Liver (tissue), 9 donors: ENCODE results near the gene PAX7. TPM values are rescaled to one million over a fixed set of nuclear protein-coding genes. Genes with fewer than 3 reads are reported as not detected.

Experiments used
- DNase-seq: peaks from one replicate; pipeline ENCODE4 v3.0.0-alpha.2; 2017; ENCODE audit warnings: low spot score
- H3K27ac ChIP-seq, 2 donors: one replicate each; pipeline ENCODE4 v1.7.0; 2013; ENCODE audit warnings: inconsistent platforms in 2 of 2, low read length in 2 of 2, control low read depth in 1 of 2, low read depth in 1 of 2, mild to moderate bottlenecking in 1 of 2
- H3K27me3 ChIP-seq, 4 donors: one replicate each; pipeline versions ENCODE4 v1.6.1 to v1.7.0; 2013; ENCODE audit warnings: low read length in 3 of 4, inconsistent platforms in 1 of 4, mild to moderate bottlenecking in 1 of 4, moderate library complexity in 1 of 4; ENCODE audit not compliant: control insufficient read depth in 4 of 4, insufficient read depth in 4 of 4
- H3K36me3 ChIP-seq, 4 donors: one replicate each; pipeline versions ENCODE4 v1.6.1 to v1.7.0; 2013; ENCODE audit warnings: low read length in 3 of 4, mild to moderate bottlenecking in 3 of 4, low read depth in 1 of 4, moderate library complexity in 1 of 4; ENCODE audit not compliant: control insufficient read depth in 4 of 4, insufficient read depth in 3 of 4
- H3K4me1 ChIP-seq, 4 donors: one replicate each; pipeline versions ENCODE4 v1.6.1 to v1.7.0; 2013; ENCODE audit warnings: low read length in 3 of 4, mild to moderate bottlenecking in 3 of 4, moderate library complexity in 1 of 4; ENCODE audit not compliant: control insufficient read depth in 4 of 4, insufficient read depth in 4 of 4
- H3K4me3 ChIP-seq, 3 donors: one replicate each; pipeline versions ENCODE4 v1.6.1 to v1.7.0; 2013; ENCODE audit warnings: low read length in 3 of 3, control low read depth in 1 of 3, low read depth in 1 of 3, mild to moderate bottlenecking in 1 of 3
- H3K9ac ChIP-seq, 2 donors: one replicate each; pipeline ENCODE4 v1.7.0; 2013; ENCODE audit warnings: low read length in 2 of 2, mild to moderate bottlenecking in 2 of 2, moderate library complexity in 2 of 2, control low read depth in 1 of 2, low read depth in 1 of 2
- H3K9me3 ChIP-seq, 4 donors: one replicate each; pipeline versions ENCODE4 v1.6.1 to v1.7.0; 2013; ENCODE audit warnings: low read length in 3 of 4; ENCODE audit not compliant: control insufficient read depth in 4 of 4
- ATF3 ChIP-seq: IDR thresholded peaks from 2 replicates; pipeline ENCODE4 v1.6.1; 2016; ENCODE audit warnings: antibody characterized with exemption
- CTCF ChIP-seq: fragments of 150-350 bp; IDR thresholded peaks from 2 replicates; pipeline ENCODE4 v1.5.1; 2017; ENCODE audit warnings: improper control_type of control experiment, low read depth, low read length; ENCODE audit not compliant: missing input control
- EGR1 ChIP-seq, 2 donors: IDR thresholded peaks; 2 replicates each; pipeline ENCODE4 v1.6.1; 2016 to 2018; ENCODE audit warnings: antibody characterized with exemption in 2 of 2, low read depth in 2 of 2
- FOXA1 ChIP-seq: IDR thresholded peaks from 2 replicates; pipeline ENCODE4 v1.6.1; 2016; ENCODE audit warnings: antibody characterized with exemption
- FOXA2 ChIP-seq: IDR thresholded peaks from 2 replicates; pipeline ENCODE4 v1.6.1; 2016; ENCODE audit warnings: antibody characterized with exemption
- GABPA ChIP-seq, 2 donors: IDR thresholded peaks in 1 of 2; conservative IDR thresholded peaks in 1 of 2; 2 replicates each; pipeline ENCODE4 v1.6.1; 2016; ENCODE audit warnings: antibody characterized with exemption in 2 of 2, mild to moderate bottlenecking in 1 of 2, moderate library complexity in 1 of 2
- HNF4A ChIP-seq, 2 donors: conservative IDR thresholded peaks; 2 replicates each; pipeline ENCODE4 v1.6.1; 2016; ENCODE audit warnings: antibody characterized with exemption in 2 of 2, mild to moderate bottlenecking in 2 of 2
- HNF4G ChIP-seq: IDR thresholded peaks from 2 replicates; pipeline ENCODE4 v1.6.1; 2016; ENCODE audit warnings: antibody characterized with exemption
- MAX ChIP-seq: IDR thresholded peaks from 2 replicates; pipeline ENCODE4 v1.6.1; 2016; ENCODE audit warnings: antibody characterized with exemption
- REST ChIP-seq: IDR thresholded peaks from 2 replicates; pipeline ENCODE4 v1.6.1; 2016; ENCODE audit warnings: antibody characterized with exemption, mild to moderate bottlenecking
- SP1 ChIP-seq: IDR thresholded peaks from 2 replicates; pipeline ENCODE4 v1.6.1; 2018; ENCODE audit warnings: antibody characterized with exemption, mild to moderate bottlenecking
- YY1 ChIP-seq: IDR thresholded peaks from 2 replicates; pipeline ENCODE4 v1.6.1; 2016; ENCODE audit warnings: antibody characterized with exemption, mild to moderate bottlenecking
- ZBTB33 ChIP-seq: IDR thresholded peaks from 2 replicates; pipeline ENCODE4 v1.6.1; 2016; ENCODE audit warnings: antibody characterized with exemption
- WGBS: extraction: QIAGEN DNeasy Blood & Tissue Kit; methylation state at CpG from one replicate; pipeline ENCODE4 v1.1.7; 2013; 5-methylcytosine and 5-hydroxymethylcytosine counted together
- polyA plus RNA-seq, 2 donors: library from polyadenylated mRNA; stranded (reverse) in 1 of 2; unstranded in 1 of 2; fragments of 200-250 nt in 1 of 2; fragments of >200 nt in 1 of 2; fragmentation: Nextera tagmentation in 1 of 2; extraction: Ambion mirVana in 1 of 2; gene quantifications; one replicate each; pipeline versions ENCODE4 v1.2.1 to v1.2.3, GENCODE V29; 2013 to 2015
- total RNA-seq, 2 donors: library from RNA; depleted of rRNA; stranded (reverse); fragments of >200 nt; gene quantifications; one replicate each; pipeline ENCODE4 v1.2.3, GENCODE V29; 2014
- donor health status: healthy.
- donor health status: healthy.
- donor health status: healthy.
- donor health status: healthy.
- donor health status: healthy.

Gene PAX7
- total and polyA plus RNA-seq, 4 donors: not detected

GRCh38 chr1:18714404-18715175 is 83.9 kb downstream of the PAX7 start:
- 71% methylated on average over 12 of the region's 12 CpGs for WGBS
- no peak overlapping the region for H3K9ac ChIP-seq
- DNase-seq: no peak
- no peak overlapping the region for H3K4me3 ChIP-seq
- no peaks in the 10 kb centered on the region for H3K9me3 ChIP-seq
- H3K27ac ChIP-seq: no peak overlapping the region
- peaks cover 0 to 10% (median 8%) of the 10 kb centered on the region in 4 donors for H3K27me3 ChIP-seq
- peaks cover 0 to 2% (median 0%) of the 10 kb centered on the region in 4 donors for H3K4me1 ChIP-seq
- TF ChIP-seq FOXA1: no peak
- no peak for TF ChIP-seq HNF4G
- no peak for TF ChIP-seq CTCF
- no peak for TF ChIP-seq MAX
- H3K36me3 ChIP-seq: no peaks in the 10 kb centered on the region

GRCh38 chr1:18716112-18716784 is 85.6 kb downstream of the PAX7 start:
- Histone ChIP-seq H3K4me3 (no peak overlapping the region), H3K36me3 (no peaks in the 10 kb centered on the region), H3K27me3 (peaks cover 0 to 9% (median 6%) of the 10 kb centered on the region in 4 donors), H3K9me3 (no peaks in the 10 kb centered on the region), H3K27ac (no peak overlapping the region), H3K9ac (no peak overlapping the region), H3K4me1 (peaks cover 0 to 2% (median 0%) of the 10 kb centered on the region in 4 donors)
- no peak for DNase-seq
- TF ChIP-seq GABPA (IDR thresholded peaks at IDR 0.05 in 1 of 2, conservative IDR thresholded peaks at IDR 0.05 in 1 of 2) (no peak), ATF3 (no peak), FOXA1 (no peak), FOXA2 (no peak), SP1 (no peak), YY1 (no peak), EGR1 (IDR thresholded peaks at IDR 0.05; ENCODE audit: low read depth in 2 of 2) (no peak), HNF4A (conservative IDR thresholded peaks at IDR 0.05) (no peak), CTCF (no peak), MAX (no peak), ZBTB33 (no peak), REST (no peak)
- 26% methylated on average over 15 of the region's 15 CpGs for WGBS
